Transverse colon (tissue), 4 donors: ENCODE measurements around the gene EPHB2. TPM values are rescaled to one million over a fixed set of nuclear protein-coding genes. Genes with fewer than 3 reads are reported as not detected.

Experiments used
- DNase-seq: peaks from one replicate; pipeline ENCODE4 v3.0.0-alpha.2; 2019
- H3K27ac ChIP-seq, 4 donors: fragments of 200-600 bp; sonication (generic); 2 replicates each; pipeline ENCODE4 v1.5.1; 2016 to 2018; ENCODE audit warnings: inconsistent platforms in 4 of 4
- H3K27me3 ChIP-seq: fragments of 200-600 bp; sonication (generic); 2 replicates; pipeline ENCODE4 v1.5.1; 2017; ENCODE audit warnings: inconsistent platforms
- H3K36me3 ChIP-seq, 4 donors: fragments of 200-600 bp; sonication (generic); 2 replicates each; pipeline ENCODE4 v1.5.1; 2017 to 2019; ENCODE audit warnings: inconsistent platforms in 4 of 4
- H3K4me1 ChIP-seq, 4 donors: fragments of 200-600 bp; sonication (generic); 2 replicates each; pipeline ENCODE4 v1.5.1; 2017 to 2020; ENCODE audit warnings: inconsistent platforms in 4 of 4
- H3K4me3 ChIP-seq, 4 donors: fragments of 200-600 bp; sonication (generic); 1 replicate in 1 of 4; 2 replicates in 3 of 4; pipeline versions ENCODE4 v1.5.1 to v1.6.1; 2017 to 2019; ENCODE audit warnings: inconsistent platforms in 4 of 4
- H3K9me3 ChIP-seq, 2 donors: fragments of 200-600 bp; sonication (generic); 2 replicates each; pipeline ENCODE4 v1.5.1; 2017 to 2019; ENCODE audit warnings: inconsistent platforms in 2 of 2
- EP300 ChIP-seq: sonication (generic); formaldehyde crosslinking; IDR thresholded peaks from one replicate; pipeline ENCODE4 v1.6.1; 2017; ENCODE audit warnings: antibody characterized with exemption, low read depth
- POLR2A ChIP-seq: fragments of 450-650 bp; IDR thresholded peaks from one replicate; pipeline ENCODE4 v1.6.1; 2016; ENCODE audit warnings: antibody characterized with exemption, mild to moderate bottlenecking, moderate library complexity
- POLR2AphosphoS5 ChIP-seq, 3 donors: sonication (generic); formaldehyde crosslinking; IDR thresholded peaks; one replicate each; pipeline ENCODE4 v1.6.1; 2016; ENCODE audit warnings: antibody characterized with exemption in 3 of 3
- WGBS, 2 donors: methylation state at CpG; one replicate each; pipeline ENCODE4 v1.1.5; 2018; ENCODE audit warnings: low coverage in 1 of 2; 5-methylcytosine and 5-hydroxymethylcytosine counted together
- in situ Hi-C, 4 donors: fragments of 200-750 bp; cut with MboI; loops; one replicate each; pipeline versions ENCODE4 v1.15.0 to v1.15.1; 2017; ENCODE audit warnings: low sequenced_read_pairs in 3 of 4, low pct_ligation_motif_present in 1 of 4, low pct_unique_long_range_greater_than_20kb in 1 of 4
- intact Hi-C: fragments of 100-400 bp; cut with DNase I; formaldehyde crosslinking; loops from one replicate; pipeline ENCODE4 v1.15.1; 2023; ENCODE audit warnings: low total_unique reads
- total RNA-seq, 4 donors: library from RNA; depleted of rRNA; stranded (reverse); fragments of >200 nt; gene quantifications; one replicate each; pipeline ENCODE4 v1.1.0, GENCODE V29; 2016
- TF ChIP-seq, protein P1 (sequence below), 5 experiments: fragments of 200-600 bp in 3 of 5; fragments of 450-650 bp in 2 of 5; sonication (generic) in 3 of 5; IDR thresholded peaks; 1 replicate in 2 of 5; 2 replicates in 3 of 5; pipeline ENCODE4 v1.5.1; 2016 to 2017; ENCODE audit warnings: antibody characterized with exemption in 5 of 5, inconsistent platforms in 3 of 5, mild to moderate bottlenecking in 2 of 5, moderate library complexity in 1 of 5

EPHB2 gene
- total RNA-seq, 4 donors from 2014 or later: 3.0 to 152 (median 27.9) TPM

DNA sequence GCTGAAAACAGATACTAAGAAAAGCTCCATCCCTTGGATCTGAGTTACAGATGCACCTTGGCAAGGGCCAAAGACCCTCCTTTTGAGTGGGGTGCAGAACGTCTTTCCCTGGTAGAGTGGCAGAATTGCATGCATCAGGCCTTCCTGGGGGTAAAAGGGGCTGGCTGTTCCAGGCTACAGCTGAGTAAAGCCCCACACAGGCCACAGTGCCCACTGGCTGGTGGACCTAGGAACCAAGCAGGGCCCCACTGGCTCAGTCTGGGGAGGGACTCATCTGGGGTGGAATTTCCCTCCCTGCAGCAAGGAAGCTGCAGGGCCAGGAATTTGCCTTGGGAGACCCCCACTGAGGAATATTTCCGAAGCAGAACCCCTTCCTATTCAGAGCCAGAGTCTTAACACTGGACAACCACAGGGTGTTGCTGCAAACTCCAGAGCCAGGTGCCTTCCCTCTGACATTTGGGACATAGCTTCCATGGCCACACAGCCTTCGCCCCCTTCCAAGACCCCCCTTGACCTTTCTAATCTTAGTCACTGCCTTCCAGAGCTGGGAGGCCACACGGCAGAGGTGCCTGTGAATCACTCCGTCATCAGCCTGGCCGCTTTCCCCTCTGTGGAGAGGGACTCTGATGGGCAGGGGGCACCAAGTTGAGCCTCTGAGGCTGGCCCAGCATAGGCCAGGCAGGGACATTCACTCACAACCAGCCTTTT lies 209.5 kb downstream of the EPHB2 start:
- no peak for DNase-seq
- H3K9me3 ChIP-seq: no peaks in the 10 kb centered on the region
- H3K27me3 ChIP-seq: no peaks in the 10 kb centered on the region
- H3K4me3 ChIP-seq: no peak overlapping the region
- H3K4me1 ChIP-seq: no peaks in the 10 kb centered on the region
- in situ Hi-C loops: no loop called here
- no peaks in the 10 kb centered on the region for H3K36me3 ChIP-seq
- WGBS, 2 donors: 19 to 51% methylated on average over 3 to 6 of the region's 6 CpGs
- H3K27ac ChIP-seq: no peak overlapping the region
- intact Hi-C loops: loop anchor here (10.0 kb wide), 1 partner anchor 215 kb away; no protein-coding TSS in a partner anchor
- TF ChIP-seq POLR2A (no peak), EP300 (no peak), POLR2AphosphoS5 (IDR thresholded peaks at IDR 0.05) (no peak)
- TF ChIP-seq, protein P1, sequence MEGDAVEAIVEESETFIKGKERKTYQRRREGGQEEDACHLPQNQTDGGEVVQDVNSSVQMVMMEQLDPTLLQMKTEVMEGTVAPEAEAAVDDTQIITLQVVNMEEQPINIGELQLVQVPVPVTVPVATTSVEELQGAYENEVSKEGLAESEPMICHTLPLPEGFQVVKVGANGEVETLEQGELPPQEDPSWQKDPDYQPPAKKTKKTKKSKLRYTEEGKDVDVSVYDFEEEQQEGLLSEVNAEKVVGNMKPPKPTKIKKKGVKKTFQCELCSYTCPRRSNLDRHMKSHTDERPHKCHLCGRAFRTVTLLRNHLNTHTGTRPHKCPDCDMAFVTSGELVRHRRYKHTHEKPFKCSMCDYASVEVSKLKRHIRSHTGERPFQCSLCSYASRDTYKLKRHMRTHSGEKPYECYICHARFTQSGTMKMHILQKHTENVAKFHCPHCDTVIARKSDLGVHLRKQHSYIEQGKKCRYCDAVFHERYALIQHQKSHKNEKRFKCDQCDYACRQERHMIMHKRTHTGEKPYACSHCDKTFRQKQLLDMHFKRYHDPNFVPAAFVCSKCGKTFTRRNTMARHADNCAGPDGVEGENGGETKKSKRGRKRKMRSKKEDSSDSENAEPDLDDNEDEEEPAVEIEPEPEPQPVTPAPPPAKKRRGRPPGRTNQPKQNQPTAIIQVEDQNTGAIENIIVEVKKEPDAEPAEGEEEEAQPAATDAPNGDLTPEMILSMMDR (IDR thresholded peaks at IDR 0.05): no peak

DNA sequence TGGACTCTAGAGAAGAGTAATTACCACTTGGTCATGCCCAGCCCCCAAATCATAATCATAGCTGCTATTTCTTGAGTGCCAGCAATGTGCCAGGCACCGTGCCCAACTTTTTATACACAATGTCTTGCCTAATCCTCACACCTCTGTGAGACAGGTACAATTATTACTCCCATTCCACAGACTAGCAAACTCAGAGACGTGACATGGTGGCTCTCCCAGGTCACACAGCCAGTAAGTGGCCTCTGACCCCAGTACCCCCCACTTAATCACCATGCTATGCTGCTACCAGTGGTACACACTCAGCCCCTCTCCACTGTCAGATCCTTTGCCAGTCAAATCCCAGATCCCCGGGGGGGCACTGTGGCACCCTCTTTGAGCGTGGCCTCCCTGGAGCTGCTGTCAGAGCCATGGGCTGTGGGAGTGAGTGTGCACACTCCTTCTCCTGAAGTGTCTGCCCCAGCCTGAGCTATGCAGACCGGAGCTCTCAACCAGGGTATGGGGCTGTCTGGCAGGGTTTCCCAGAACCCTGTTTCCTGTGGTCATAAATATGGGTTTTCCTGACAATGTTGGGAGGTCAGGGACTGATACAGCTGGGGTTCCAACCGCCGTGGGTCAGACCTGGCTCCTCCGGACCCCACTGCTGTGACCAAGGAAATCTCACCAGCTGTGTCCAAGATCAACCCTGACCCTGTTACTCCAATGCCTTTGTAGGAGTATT lies 210.3 kb downstream of the EPHB2 start:
- in situ Hi-C loops: no loop called here
- TF ChIP-seq POLR2A (no peak), POLR2AphosphoS5 (IDR thresholded peaks at IDR 0.05) (no peak), EP300 (no peak)
- TF ChIP-seq, protein P1 (IDR thresholded peaks at IDR 0.05): no peak
- 39% methylated on average over 8 of the region's 8 CpGs; no CpG with 5 or more reads in 1 of the 2 donors for WGBS, 2 donors
- Histone ChIP-seq H3K27ac (no peak overlapping the region), H3K4me3 (no peak overlapping the region), H3K9me3 (no peaks in the 10 kb centered on the region), H3K4me1 (no peaks in the 10 kb centered on the region), H3K27me3 (no peaks in the 10 kb centered on the region), H3K36me3 (no peaks in the 10 kb centered on the region)
- intact Hi-C loops: loop anchor here (10.0 kb wide), 1 partner anchor 216 kb away; no protein-coding TSS in a partner anchor
- no peak for DNase-seq

DNA sequence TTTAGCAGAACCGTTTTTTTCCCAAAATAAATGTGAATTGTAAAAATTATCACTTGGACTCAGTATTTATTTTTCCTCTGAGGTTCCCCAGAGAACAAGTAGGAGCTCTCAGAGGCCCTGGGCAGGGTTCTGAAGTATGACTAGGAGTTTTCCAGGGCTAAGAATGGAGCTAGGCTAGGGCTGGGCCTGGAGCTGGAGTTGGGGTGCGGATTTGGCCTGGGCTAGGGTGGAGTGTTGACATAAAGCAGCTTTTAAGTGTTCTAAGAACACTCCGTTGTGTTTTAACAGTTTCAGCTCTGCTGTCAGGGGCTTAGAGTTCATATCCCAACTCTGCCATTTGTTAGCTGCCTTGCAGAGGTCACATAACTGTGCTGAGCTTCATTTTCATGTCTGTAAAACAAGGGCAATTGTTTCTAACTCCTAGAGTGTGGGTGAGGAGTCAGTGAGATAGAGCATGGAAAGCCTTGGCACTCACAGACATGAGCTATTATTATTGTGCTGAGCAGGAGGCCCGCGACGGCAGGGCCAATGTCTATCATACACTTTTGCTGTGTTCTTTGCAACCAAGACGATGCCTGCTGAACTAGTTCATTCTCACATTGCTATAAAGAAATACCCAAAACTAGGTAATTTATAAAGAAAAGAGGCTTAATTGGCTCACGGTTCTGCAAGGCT lies 210.9 kb downstream of the EPHB2 start:
- in situ Hi-C loops: no loop called here
- Histone ChIP-seq H3K36me3 (no peaks in the 10 kb centered on the region), H3K27ac (no peak overlapping the region), H3K4me1 (no peaks in the 10 kb centered on the region), H3K27me3 (no peaks in the 10 kb centered on the region), H3K9me3 (no peaks in the 10 kb centered on the region), H3K4me3 (no peak overlapping the region)
- 64 to 67% methylated on average over 7 to 8 of the region's 8 CpGs for WGBS, 2 donors
- TF ChIP-seq EP300: no peak
- intact Hi-C loops: loop anchor here (10.0 kb wide), 1 partner anchor 217 kb away; no protein-coding TSS in a partner anchor
- DNase-seq: no peak

DNA sequence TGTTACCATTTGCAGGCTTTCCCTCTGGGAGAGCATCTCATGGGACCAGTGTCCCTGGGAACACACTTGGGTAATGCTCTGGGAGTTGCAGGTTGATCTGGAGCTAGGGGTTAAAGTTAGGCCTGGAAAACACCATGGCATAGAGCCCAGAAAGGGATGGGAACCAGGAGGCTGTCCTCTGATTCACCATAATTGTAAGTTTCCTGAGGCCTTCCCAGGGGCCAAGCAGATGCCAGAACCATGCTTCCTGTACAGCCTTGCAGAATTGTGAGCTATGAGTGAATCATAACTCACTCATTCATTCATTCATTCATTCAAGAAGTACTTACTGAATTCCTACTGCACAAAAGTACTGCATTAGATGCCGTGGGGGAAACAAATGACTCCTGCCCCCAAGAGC lies 212.0 kb downstream of the EPHB2 start:
- Histone ChIP-seq H3K4me3 (no peak overlapping the region), H3K36me3 (no peaks in the 10 kb centered on the region), H3K9me3 (no peaks in the 10 kb centered on the region), H3K4me1 (no peaks in the 10 kb centered on the region), H3K27me3 (peaks cover 6% of the 10 kb centered on the region), H3K27ac (no peak overlapping the region)
- in situ Hi-C loops: no loop called here
- WGBS, 2 donors: 76% methylated on average over 1 of the region's 1 CpG; no CpG with 5 or more reads in 1 of the 2 donors
- TF ChIP-seq POLR2AphosphoS5 (IDR thresholded peaks at IDR 0.05) (no peak), POLR2A (no peak), EP300 (no peak)
- TF ChIP-seq, protein P1 (IDR thresholded peaks at IDR 0.05): no peak
- DNase-seq: no peak
- intact Hi-C loops: loop anchor here (10.0 kb wide), 1 partner anchor 218 kb away; no protein-coding TSS in a partner anchor
